ENCODE measurements around the gene KRT33A.

KRT33A gene

DNA sequence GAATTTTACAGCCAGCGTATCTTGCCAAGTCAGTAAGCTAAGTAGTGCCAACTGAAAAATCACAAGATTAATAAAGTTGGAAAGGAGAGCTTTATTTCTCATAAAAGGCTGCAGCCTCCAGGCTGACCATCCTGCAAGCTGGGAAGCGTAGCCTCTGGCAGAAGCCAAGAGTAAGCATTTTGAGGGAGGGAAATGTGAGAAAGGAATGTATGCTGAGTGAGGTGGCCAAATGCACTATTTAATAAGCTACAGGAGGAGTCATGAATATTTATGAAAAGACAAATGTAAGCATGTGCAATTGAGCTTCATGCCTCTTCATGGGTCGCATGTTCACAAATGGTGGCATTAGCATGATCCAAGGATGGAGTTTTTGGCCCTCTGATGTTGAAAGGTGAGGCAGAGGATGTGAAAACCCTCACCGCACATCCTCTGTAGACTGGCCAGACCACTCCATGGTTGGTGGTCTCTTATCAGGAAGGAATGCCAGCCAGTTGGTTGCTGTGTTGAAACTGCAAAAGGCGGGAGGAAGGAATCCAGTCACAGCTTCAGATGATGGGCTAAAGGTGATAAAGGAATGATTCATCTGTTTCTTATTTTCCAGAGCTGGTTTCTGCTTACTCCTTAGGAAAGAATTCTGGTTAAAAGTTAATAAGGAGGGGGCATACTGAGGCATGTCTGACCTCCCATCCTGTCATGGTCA, 9.8 kb upstream of the KRT33A start:
- Histone ChIP-seq H3K9me2 (replicated peaks; ENCODE audit: insufficient read depth, low read length) (no peaks in the 10 kb centered on the region), H4K20me1 (ENCODE audit: low read depth, low read length) (no peaks in the 10 kb centered on the region), H3K4me3 (ENCODE audit: insufficient read depth, low read length, poor library complexity, severe bottlenecking) (no peak overlapping the region), H3K79me2 (ENCODE audit: insufficient read depth, low read length) (no peaks in the 10 kb centered on the region), H3K27me3 (ENCODE audit: low read length) (no peaks in the 10 kb centered on the region), H3K9me3 (ENCODE audit: insufficient read depth, low read length) (no peaks in the 10 kb centered on the region), H3K4me2 (ENCODE audit: low read depth, low read length, poor library complexity, severe bottlenecking) (no peak overlapping the region), H3F3A (ENCODE audit: insufficient read depth) (no peaks in the 10 kb centered on the region), H3K36me3 (ENCODE audit: low read length) (no peaks in the 10 kb centered on the region), H2AFZ (ENCODE audit: low read depth, low read length, severe bottlenecking) (no peak overlapping the region), H3K9ac (ENCODE audit: low read length) (no peak overlapping the region), H3K27ac (ENCODE audit: low read depth, low read length) (no peak overlapping the region)
- no peak for TF ChIP-seq EZH2phosphoT487 (conservative IDR thresholded peaks at IDR 0.05; ENCODE audit: low read length)

DNA sequence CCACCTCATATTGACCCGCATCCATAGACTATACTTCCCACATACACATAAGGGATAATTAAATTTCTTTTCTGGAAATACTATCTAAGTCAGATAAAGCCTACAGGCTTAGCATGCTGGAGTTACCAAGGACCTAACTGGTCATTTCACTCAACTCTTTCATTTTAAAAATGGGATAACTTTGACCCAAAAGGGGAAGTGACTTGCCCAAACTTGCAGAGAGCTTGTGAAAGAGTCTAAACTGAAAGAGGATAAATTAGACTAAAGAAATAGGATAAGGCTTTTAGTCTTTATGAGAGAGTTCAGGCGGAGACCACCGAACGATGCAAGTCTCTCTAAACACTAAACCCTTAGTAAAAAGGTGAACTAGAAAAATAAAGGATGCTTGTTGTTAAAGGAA, 3.9 kb upstream of the KRT33A start:
- Histone ChIP-seq H3K27ac (ENCODE audit: low read depth, low read length) (no peak overlapping the region), H3F3A (ENCODE audit: insufficient read depth) (no peaks in the 10 kb centered on the region), H3K9ac (ENCODE audit: low read length) (no peak overlapping the region), H4K20me1 (ENCODE audit: low read depth, low read length) (no peaks in the 10 kb centered on the region), H3K79me2 (ENCODE audit: insufficient read depth, low read length) (no peaks in the 10 kb centered on the region), H3K36me3 (ENCODE audit: low read length) (no peaks in the 10 kb centered on the region), H3K27me3 (ENCODE audit: low read length) (no peaks in the 10 kb centered on the region), H3K4me3 (ENCODE audit: insufficient read depth, low read length, poor library complexity, severe bottlenecking) (no peak overlapping the region), H3K4me2 (ENCODE audit: low read depth, low read length, poor library complexity, severe bottlenecking) (no peak overlapping the region), H3K9me3 (ENCODE audit: insufficient read depth, low read length) (no peaks in the 10 kb centered on the region), H3K9me2 (replicated peaks; ENCODE audit: insufficient read depth, low read length) (no peaks in the 10 kb centered on the region), H2AFZ (ENCODE audit: low read depth, low read length, severe bottlenecking) (no peak overlapping the region)
- TF ChIP-seq EZH2phosphoT487 (conservative IDR thresholded peaks at IDR 0.05; ENCODE audit: low read length), result no peak
- TF ChIP-seq, protein P1, sequence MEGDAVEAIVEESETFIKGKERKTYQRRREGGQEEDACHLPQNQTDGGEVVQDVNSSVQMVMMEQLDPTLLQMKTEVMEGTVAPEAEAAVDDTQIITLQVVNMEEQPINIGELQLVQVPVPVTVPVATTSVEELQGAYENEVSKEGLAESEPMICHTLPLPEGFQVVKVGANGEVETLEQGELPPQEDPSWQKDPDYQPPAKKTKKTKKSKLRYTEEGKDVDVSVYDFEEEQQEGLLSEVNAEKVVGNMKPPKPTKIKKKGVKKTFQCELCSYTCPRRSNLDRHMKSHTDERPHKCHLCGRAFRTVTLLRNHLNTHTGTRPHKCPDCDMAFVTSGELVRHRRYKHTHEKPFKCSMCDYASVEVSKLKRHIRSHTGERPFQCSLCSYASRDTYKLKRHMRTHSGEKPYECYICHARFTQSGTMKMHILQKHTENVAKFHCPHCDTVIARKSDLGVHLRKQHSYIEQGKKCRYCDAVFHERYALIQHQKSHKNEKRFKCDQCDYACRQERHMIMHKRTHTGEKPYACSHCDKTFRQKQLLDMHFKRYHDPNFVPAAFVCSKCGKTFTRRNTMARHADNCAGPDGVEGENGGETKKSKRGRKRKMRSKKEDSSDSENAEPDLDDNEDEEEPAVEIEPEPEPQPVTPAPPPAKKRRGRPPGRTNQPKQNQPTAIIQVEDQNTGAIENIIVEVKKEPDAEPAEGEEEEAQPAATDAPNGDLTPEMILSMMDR (IDR thresholded peaks at IDR 0.05; ENCODE audit: insufficient read depth, low read length, poor library complexity, severe bottlenecking), result no peak

DNA sequence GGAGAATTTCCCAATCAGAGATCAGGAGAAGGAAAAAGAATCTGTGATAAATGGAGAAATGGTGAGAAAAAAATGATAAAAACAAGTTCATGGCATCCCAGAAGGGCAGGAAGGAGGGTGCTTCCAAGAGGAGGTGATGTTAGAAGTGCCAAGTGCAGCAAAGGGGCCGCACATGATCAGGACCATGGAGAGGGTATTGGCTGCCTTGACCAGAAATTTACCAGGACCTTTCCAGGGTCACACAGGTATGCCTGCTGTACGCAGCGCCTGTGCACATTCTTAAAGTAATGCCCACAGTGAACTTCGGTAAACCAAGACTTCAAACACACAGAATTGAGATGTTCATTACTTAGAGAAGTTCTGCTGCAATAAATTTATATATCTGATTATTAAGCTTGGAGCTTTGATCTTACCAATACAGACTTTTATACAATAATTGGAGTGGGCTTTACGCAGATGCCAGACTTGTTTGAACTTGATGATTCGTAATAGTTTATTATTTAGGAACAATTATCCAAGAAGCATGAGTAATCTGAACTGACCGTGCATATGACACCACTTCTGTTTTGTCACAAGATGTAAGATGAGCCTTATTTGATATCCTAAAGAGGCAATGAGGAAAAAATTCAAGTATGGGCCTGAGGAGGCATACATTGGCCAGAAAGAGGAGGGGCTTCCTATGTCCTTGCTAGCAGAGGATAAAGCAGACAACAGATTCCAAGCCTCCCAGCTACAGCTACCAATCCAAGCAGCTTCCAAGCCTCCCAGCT, 2.2 kb upstream of the KRT33A start:
- Histone ChIP-seq H3K36me3 (ENCODE audit: low read length) (no peaks in the 10 kb centered on the region), H4K20me1 (ENCODE audit: low read depth, low read length) (no peaks in the 10 kb centered on the region), H3K9me3 (ENCODE audit: insufficient read depth, low read length) (no peaks in the 10 kb centered on the region), H3K79me2 (ENCODE audit: insufficient read depth, low read length) (no peaks in the 10 kb centered on the region), H3K4me3 (ENCODE audit: insufficient read depth, low read length, poor library complexity, severe bottlenecking) (no peak overlapping the region), H3K4me2 (ENCODE audit: low read depth, low read length, poor library complexity, severe bottlenecking) (no peak overlapping the region), H2AFZ (ENCODE audit: low read depth, low read length, severe bottlenecking) (no peak overlapping the region), H3K27me3 (ENCODE audit: low read length) (no peaks in the 10 kb centered on the region), H3K9ac (ENCODE audit: low read length) (no peak overlapping the region), H3K9me2 (replicated peaks; ENCODE audit: insufficient read depth, low read length) (no peaks in the 10 kb centered on the region), H3K27ac (ENCODE audit: low read depth, low read length) (no peak overlapping the region), H3F3A (ENCODE audit: insufficient read depth) (no peaks in the 10 kb centered on the region)
- TF ChIP-seq, protein P1 (IDR thresholded peaks at IDR 0.05; ENCODE audit: insufficient read depth, low read length, poor library complexity, severe bottlenecking), result no peak
- no peak for TF ChIP-seq EZH2phosphoT487 (conservative IDR thresholded peaks at IDR 0.05; ENCODE audit: low read length)

DNA sequence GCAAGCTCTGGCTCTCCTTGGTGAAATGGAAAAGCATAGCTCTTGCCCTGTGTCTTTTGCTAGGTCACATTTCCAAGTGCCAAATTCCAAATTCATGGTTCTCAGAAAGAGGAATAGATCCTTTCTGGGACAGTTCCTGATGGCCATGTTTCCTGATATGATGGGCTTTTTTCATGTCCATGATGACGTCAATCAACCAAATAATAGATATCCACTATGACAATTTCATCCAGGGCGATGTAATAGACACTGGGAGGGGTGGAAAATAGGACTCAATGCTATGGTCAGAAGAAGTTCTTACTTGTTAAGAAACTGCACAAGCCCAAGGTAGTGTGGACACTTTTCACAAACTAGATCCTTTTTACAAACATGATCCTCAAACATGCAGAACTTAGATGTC, 549 bp upstream of the KRT33A start:
- TF ChIP-seq EZH2phosphoT487 (conservative IDR thresholded peaks at IDR 0.05; ENCODE audit: low read length), result no peak
- TF ChIP-seq, protein P1 (IDR thresholded peaks at IDR 0.05; ENCODE audit: insufficient read depth, low read length, poor library complexity, severe bottlenecking), result no peak
- Histone ChIP-seq H3K27me3 (ENCODE audit: low read length) (no peaks in the 10 kb centered on the region), H3K79me2 (ENCODE audit: insufficient read depth, low read length) (no peaks in the 10 kb centered on the region), H3K9ac (ENCODE audit: low read length) (no peak overlapping the region), H3F3A (ENCODE audit: insufficient read depth) (no peaks in the 10 kb centered on the region), H3K4me3 (ENCODE audit: insufficient read depth, low read length, poor library complexity, severe bottlenecking) (no peak overlapping the region), H3K9me3 (ENCODE audit: insufficient read depth, low read length) (no peaks in the 10 kb centered on the region), H4K20me1 (ENCODE audit: low read depth, low read length) (no peaks in the 10 kb centered on the region), H3K9me2 (replicated peaks; ENCODE audit: insufficient read depth, low read length) (no peaks in the 10 kb centered on the region), H2AFZ (ENCODE audit: low read depth, low read length, severe bottlenecking) (no peak overlapping the region), H3K36me3 (ENCODE audit: low read length) (no peaks in the 10 kb centered on the region), H3K27ac (ENCODE audit: low read depth, low read length) (no peak overlapping the region), H3K4me2 (ENCODE audit: low read depth, low read length, poor library complexity, severe bottlenecking) (no peak overlapping the region)
